Effector CD4-positive, alpha-beta T cell (primary cell): ENCODE measurements around the gene STXBP1.

Source experiments
- DNase-seq: peaks from one replicate; pipeline ENCODE4 v3.0.0-alpha.2; 2020

The STXBP1 gene

GRCh38 chr9:127716412-127716811 lies 104.3 kb downstream of the STXBP1 start:
- no peak for DNase-seq

- no peak for DNase-seq
Observed at GRCh38 chr9:127717766-127718165, 105.7 kb downstream of the STXBP1 start.

- no peak for DNase-seq
Observed at GRCh38 chr9:127720031-127720864, 108.2 kb downstream of the STXBP1 start.

GRCh38 chr9:127720865-127721227 lies 108.8 kb downstream of the STXBP1 start:
- no peak for DNase-seq

- no peak for DNase-seq
Observed at GRCh38 chr9:127721391-127721821, 109.3 kb downstream of the STXBP1 start.

- DNase-seq, result no peak
Observed at GRCh38 chr9:127722055-127722745, 110.1 kb downstream of the STXBP1 start.

GRCh38 chr9:127723013-127723412 lies 110.9 kb downstream of the STXBP1 start:
- DNase-seq, result no peak

- no peak for DNase-seq
Observed at GRCh38 chr9:127723444-127723843, 111.4 kb downstream of the STXBP1 start.

GRCh38 chr9:127724012-127724411 lies 111.9 kb downstream of the STXBP1 start:
- no peak for DNase-seq

- no peak for DNase-seq
Observed at GRCh38 chr9:127726871-127727270, 114.8 kb downstream of the STXBP1 start.

- DNase-seq, result no peak
Observed at GRCh38 chr9:127728808-127729207, 116.7 kb downstream of the STXBP1 start.

GRCh38 chr9:127729522-127730256 lies 117.6 kb downstream of the STXBP1 start:
- no peak for DNase-seq

- no peak for DNase-seq
Observed at GRCh38 chr9:127730262-127730661, 118.2 kb downstream of the STXBP1 start.

GRCh38 chr9:127730799-127731410 lies 118.8 kb downstream of the STXBP1 start:
- DNase-seq, result no peak

GRCh38 chr9:127731938-127732337 lies 119.9 kb downstream of the STXBP1 start:
- DNase-seq, result no peak

- no peak for DNase-seq
Observed at GRCh38 chr9:127732444-127732843, 120.4 kb downstream of the STXBP1 start.

GRCh38 chr9:127733614-127734013 lies 121.5 kb downstream of the STXBP1 start:
- no peak for DNase-seq

- no peak for DNase-seq
Observed at GRCh38 chr9:127734247-127734746, 122.2 kb downstream of the STXBP1 start.

GRCh38 chr9:127734747-127735529 lies 122.9 kb downstream of the STXBP1 start, which contains the start of gene TOR2A:
Gene TOR2A, minus strand, starts transcription at chr9:127735294. Its CDS starts 24 bp downstream, at chr9:127735270.
- peak; percentile 99 for DNase-seq

- no peak for DNase-seq
Observed at GRCh38 chr9:127735530-127736185, 123.6 kb downstream of the STXBP1 start.

GRCh38 chr9:127738666-127739065 lies 126.6 kb downstream of the STXBP1 start:
- DNase-seq, result no peak
